ENCODE results near the gene ARHGEF19.

Gene ARHGEF19

GRCh38 chr1:16244650-16245285, 32.3 kb upstream of the ARHGEF19 start:
- DNase-seq (ENCODE audit: low read depth in 2 of 2) = no peak

GRCh38 chr1:16243936-16244649, 31.6 kb upstream of the ARHGEF19 start:
- DNase-seq (ENCODE audit: low read depth in 2 of 2) = peak; percentile 60

GRCh38 chr1:16243215-16243610, 30.8 kb upstream of the ARHGEF19 start:
- DNase-seq (ENCODE audit: low read depth in 2 of 2) = no peak

- DNase-seq (ENCODE audit: low read depth in 2 of 2) = no peak
Observed at GRCh38 chr1:16242556-16243214, 30.2 kb upstream of the ARHGEF19 start.

- DNase-seq (ENCODE audit: low read depth in 2 of 2) = no peak
Observed at GRCh38 chr1:16241221-16241708, 28.8 kb upstream of the ARHGEF19 start.

- DNase-seq (ENCODE audit: low read depth in 2 of 2) = no peak
Observed at GRCh38 chr1:16239972-16240491, 27.6 kb upstream of the ARHGEF19 start.

- DNase-seq (ENCODE audit: low read depth in 2 of 2) = no peak
Observed at GRCh38 chr1:16237343-16237830, 24.9 kb upstream of the ARHGEF19 start.

- DNase-seq (ENCODE audit: low read depth in 2 of 2) = peak; percentile 91 to 94
Observed at GRCh38 chr1:16236511-16237342, 24.3 kb upstream of the ARHGEF19 start, which contains the start of gene CPLANE2. CPLANE2 (minus strand) TSS chr1:16237183; CDS start chr1:16236742, 441 bp downstream.

GRCh38 chr1:16235944-16236510, 23.6 kb upstream of the ARHGEF19 start:
- DNase-seq (ENCODE audit: low read depth in 2 of 2) = peak; percentile 30 to 38

GRCh38 chr1:16235347-16235746, 22.9 kb upstream of the ARHGEF19 start:
- no peak for DNase-seq (ENCODE audit: low read depth in 2 of 2)

GRCh38 chr1:16233431-16233830, 21.0 kb upstream of the ARHGEF19 start:
- no peak for DNase-seq (ENCODE audit: low read depth in 2 of 2)

- DNase-seq (ENCODE audit: low read depth in 2 of 2) = no peak
Observed at GRCh38 chr1:16232316-16232710, 19.9 kb upstream of the ARHGEF19 start.

- DNase-seq (ENCODE audit: low read depth in 2 of 2) = no peak
Observed at GRCh38 chr1:16231331-16232315, 19.2 kb upstream of the ARHGEF19 start.

- no peak for DNase-seq (ENCODE audit: low read depth in 2 of 2)
Observed at GRCh38 chr1:16230744-16231143, 18.3 kb upstream of the ARHGEF19 start.

GRCh38 chr1:16229976-16230740, 17.7 kb upstream of the ARHGEF19 start:
- no peak for DNase-seq (ENCODE audit: low read depth in 2 of 2)

- DNase-seq (ENCODE audit: low read depth in 2 of 2) = no peak
Observed at GRCh38 chr1:16226490-16227179, 14.2 kb upstream of the ARHGEF19 start.

- no peak for DNase-seq (ENCODE audit: low read depth in 2 of 2)
Observed at GRCh38 chr1:16226129-16226489, 13.7 kb upstream of the ARHGEF19 start.

- no peak for DNase-seq (ENCODE audit: low read depth in 2 of 2)
Observed at GRCh38 chr1:16224472-16224871, 12.0 kb upstream of the ARHGEF19 start.

Measured in stimulated activated CD8-positive, alpha-beta memory T cell treated with anti-CD3 and anti-CD28 coated beads, Interleukin-7, amount 100 ng/mL, for 4 hours (primary cell).